ENCODE results near the gene ABCB11. TPM values are rescaled to one million over a fixed set of nuclear protein-coding genes. Genes with fewer than 3 reads are reported as not detected.
A peak's percentile ranks its signal among the peaks of the same experiment; 100 is the strongest.

ABCB11 gene
- total and polyA plus RNA-seq, 2 of the 4 experiments (the other 2 are of a cell fraction): not detected

GRCh38 chr2:168912901-168913369 is 118.2 kb downstream of the ABCB11 start:
- BruUV-seq (replicated peaks): no TSS peak
- no peak overlapping the region for H4K8ac ChIP-seq (ENCODE audit: low read depth in 2 of 2, low read length in 2 of 2)
- H2AK9ac ChIP-seq (replicated peaks; ENCODE audit: low read depth, low read length, poor library complexity): no peak overlapping the region
- H3K4me2 ChIP-seq (ENCODE audit: low read depth, low read length): peak overlapping the region; percentile 82
- TF ChIP-seq MXI1 (IDR thresholded peaks at IDR 0.05; ENCODE audit: borderline replicate concordance, low read depth, low read length): no peak
- TF ChIP-seq FOS (IDR thresholded peaks at IDR 0.05; ENCODE audit: low read depth, low read length): no peak
- no peak for TF ChIP-seq CEBPB (IDR thresholded peaks at IDR 0.05; ENCODE audit: low read depth, low read length)
- no peak for TF ChIP-seq RAD21 (IDR thresholded peaks at IDR 0.05; ENCODE audit: low read length)
- TF ChIP-seq USF2 (IDR thresholded peaks at IDR 0.05; ENCODE audit: low read depth, low read length): no peak
- no peak for TF ChIP-seq CHD1 (IDR thresholded peaks at IDR 0.05; ENCODE audit: low read depth, low read length)
- TF ChIP-seq RCOR1 (IDR thresholded peaks at IDR 0.05; ENCODE audit: insufficient replicate concordance, low read length): no peak
- no peak for TF ChIP-seq NFE2L2 (IDR thresholded peaks at IDR 0.05; ENCODE audit: low read depth, low read length)
- no peak for TF ChIP-seq MAFK (IDR thresholded peaks at IDR 0.05; ENCODE audit: low read depth, low read length)
- TF ChIP-seq MAZ (IDR thresholded peaks at IDR 0.05; ENCODE audit: borderline replicate concordance, low read depth, low read length): no peak
- no peak for TF ChIP-seq CTCF (conservative IDR thresholded peaks at IDR 0.05; ENCODE audit: low read depth, low read length)
- no peak for TF ChIP-seq ELK1 (IDR thresholded peaks at IDR 0.05; ENCODE audit: borderline replicate concordance, low read depth, low read length)
- no peak for TF ChIP-seq RFX5 (IDR thresholded peaks at IDR 0.05; ENCODE audit: low read depth, low read length)
- no peak for TF ChIP-seq POLR2A (IDR thresholded peaks at IDR 0.05; ENCODE audit: low read depth, low read length)
- no peak for TF ChIP-seq SMC3 (IDR thresholded peaks at IDR 0.05; ENCODE audit: low read depth, low read length)
- TF ChIP-seq BHLHE40 (IDR thresholded peaks at IDR 0.05; ENCODE audit: low read depth, low read length): no peak
- H3K4ac ChIP-seq (ENCODE audit: low read depth, low read length): no peak overlapping the region
- ChIA-PET POLR2A (ENCODE audit: unreplicated experiment) (no interaction called here), CTCF (interaction anchor here (0.6 kb wide), 1 partner anchor 641 kb away, joined by 3 read pairs; no protein-coding TSS in a partner anchor)
- H2BK5ac ChIP-seq (ENCODE audit: low read depth, low read length, poor library complexity, severe bottlenecking): no peak overlapping the region
- no peak overlapping the region for H4K5ac ChIP-seq (ENCODE audit: low read depth, low read length)
- H3K79me1 ChIP-seq (ENCODE audit: low read depth in 1 of 2, low read length in 2 of 2): no peaks in the 10 kb centered on the region
- H4K91ac ChIP-seq (ENCODE audit: insufficient read depth, low read depth, low read length): no peak overlapping the region
- H3K9me3 ChIP-seq (ENCODE audit: control insufficient read depth, insufficient read depth, low read length): no peaks in the 10 kb centered on the region
- H3K56ac ChIP-seq (ENCODE audit: extremely low read depth, insufficient read depth, low read length): no peak overlapping the region
- no peak overlapping the region for H3K14ac ChIP-seq (replicated peaks; ENCODE audit: low read depth, low read length)
- H3K27me3 ChIP-seq (ENCODE audit: control insufficient read depth, insufficient read depth, low read length): peaks cover 16% of the 10 kb centered on the region
- ATAC-seq (ENCODE audit: low read depth): peak; percentile 68
- peak overlapping the region; percentile 15 for H3K4me3 ChIP-seq (ENCODE audit: insufficient read depth, low read depth, low read length)
- no peak overlapping the region for H2BK20ac ChIP-seq (ENCODE audit: low read depth, low read length)
- no peaks in the 10 kb centered on the region for H3K9me1 ChIP-seq (ENCODE audit: insufficient read depth, low read length)
- DNase-seq: peak; percentile 4
- dilution Hi-C loops (cut with HindIII; ENCODE audit: low sequenced_read_pairs, unreplicated experiment): no loop called here
- no peaks in the 10 kb centered on the region for H3K4me1 ChIP-seq (ENCODE audit: control insufficient read depth, insufficient read depth, low read length)
- H3K23ac ChIP-seq (ENCODE audit: low read depth, low read length): no peak overlapping the region
- H2BK120ac ChIP-seq (ENCODE audit: low read depth, low read length): no peak overlapping the region
- H2AFZ ChIP-seq (replicated peaks; ENCODE audit: low read length, poor library complexity): peak overlapping the region; percentile 19
- H3K18ac ChIP-seq (ENCODE audit: low read depth, low read length): no peak overlapping the region
- H3K27ac ChIP-seq (ENCODE audit: insufficient read depth, low read length): no peak overlapping the region
- in situ Hi-C loops (cut with MboI; ENCODE audit: low sequenced_read_pairs): no loop called here
- 37% methylated on average over 3 of the region's 21 CpGs; no CpG with 5 or more reads in 1 of the 2 experiments for WGBS, 2 experiments (ENCODE audit: extremely low coverage in 2 of 2, insufficient read length in 1 of 2)
- intact Hi-C loops (cut with micrococcal nuclease): loop anchor here (10.0 kb wide), 1 partner anchor 778 kb away; no protein-coding TSS in a partner anchor
- no peak overlapping the region for H2BK15ac ChIP-seq (ENCODE audit: low read depth, low read length)
- H3K9ac ChIP-seq (ENCODE audit: low read depth, low read length): 0 out of 2 replicates have a peak overlapping the region, but pooled peaks have one; percentile 41
- H2AK5ac ChIP-seq (ENCODE audit: low read depth, low read length): no peak overlapping the region
- no peaks in the 10 kb centered on the region for H4K20me1 ChIP-seq (ENCODE audit: insufficient read depth, low read length)
- no peaks in the 10 kb centered on the region for H3K36me3 ChIP-seq (ENCODE audit: control insufficient read depth, insufficient read depth, low read length)

Measured in IMR-90 (cell line).